A673 (cell line): ENCODE measurements around the gene HLA-G. TPM values are rescaled to one million over a fixed set of nuclear protein-coding genes. Genes with fewer than 3 reads are reported as not detected.

Source experiments
- BruUV-seq: library from RNA; stranded (reverse); fragments of 400-500 nt; replicated peaks from 2 replicates; lab custom pipeline; 2021; lab: Mats Ljungman, UMichigan
- CTCF ChIA-PET: fragments of 300-600 bp; sonication (Branson Sonifier 250); formaldehyde crosslinking; loops from one replicate; lab custom pipeline; 2022; ENCODE audit warnings: antibody characterized with exemption; lab: Charles Lee
- POLR2A ChIA-PET: fragments of 300-600 bp; sonication (Branson Sonifier 250); formaldehyde crosslinking; loops from one replicate; lab custom pipeline; 2022; ENCODE audit warnings: antibody characterized with exemption; ENCODE audit not compliant: low non-redundant PET; lab: Charles Lee
- DNase-seq: peaks from one replicate; pipeline ENCODE4 v3.0.0-alpha.2; 2015; ENCODE audit warnings: low spot score
- H3K27ac ChIP-seq: fragments of 200-600 bp; sonication (generic); 2 replicates; pipeline ENCODE4 v1.5.1; 2016; ENCODE audit warnings: mixed run types, low read depth, mild to moderate bottlenecking, mixed read lengths, antibody characterized with exemption, low read length; ENCODE audit not compliant: poor library complexity, severe bottlenecking
- H3K27me3 ChIP-seq: fragments of 200-600 bp; sonication (generic); replicated peaks from 2 replicates; pipeline ENCODE4 v1.6.1; 2017; ENCODE audit warnings: mixed run types, low read depth, mild to moderate bottlenecking, mixed read lengths, antibody characterized with exemption, low read length; ENCODE audit not compliant: insufficient read depth, poor library complexity
- H3K36me3 ChIP-seq: fragments of 200-600 bp; sonication (generic); 2 replicates; pipeline ENCODE4 v1.6.1; 2016; ENCODE audit warnings: mixed run types, mild to moderate bottlenecking, mixed read lengths, antibody characterized with exemption, low read length; ENCODE audit not compliant: insufficient read depth, poor library complexity, severe bottlenecking
- H3K4me1 ChIP-seq: fragments of 200-600 bp; sonication (generic); 2 replicates; pipeline ENCODE4 v1.6.1; 2017; ENCODE audit warnings: mixed run types, mild to moderate bottlenecking, mixed read lengths, antibody characterized with exemption, low read length; ENCODE audit not compliant: insufficient read depth, poor library complexity, severe bottlenecking
- H3K4me3 ChIP-seq: fragments of 200-600 bp; sonication (generic); 2 replicates; pipeline ENCODE4 v1.5.1; 2016; ENCODE audit warnings: low read depth, mixed run types, mild to moderate bottlenecking, mixed read lengths, low read length; ENCODE audit not compliant: poor library complexity, severe bottlenecking
- H3K9me3 ChIP-seq: fragments of 200-600 bp; sonication (generic); 2 replicates; pipeline ENCODE4 v1.6.1; 2016; ENCODE audit warnings: mixed run types, low read depth, mild to moderate bottlenecking, mixed read lengths, antibody characterized with exemption, low read length; ENCODE audit not compliant: poor library complexity, severe bottlenecking
- EZH2 ChIP-seq: fragments of 200-600 bp; sonication (generic); IDR thresholded peaks from 2 replicates; pipeline ENCODE4 v1.6.1; 2017; ENCODE audit warnings: borderline replicate concordance, low read depth, mild to moderate bottlenecking, mixed read lengths, antibody characterized with exemption, low read length; ENCODE audit not compliant: poor library complexity, severe bottlenecking
- intact Hi-C: fragments of 100-400 bp; cut with micrococcal nuclease; formaldehyde crosslinking; loops from one replicate; pipeline ENCODE4 v1.10.0; 2022; ENCODE audit not compliant: unreplicated experiment
- total RNA-seq: library from RNA; stranded (reverse); gene quantifications from 2 replicates; pipeline ENCODE4 v1.2.3, GENCODE V29; 2021
- TF ChIP-seq, protein P1 (sequence below): fragments of 300-800, 200-600 bp; sonication (generic); conservative IDR thresholded peaks from 2 replicates; pipeline ENCODE4 v1.5.1; 2017; ENCODE audit warnings: low read depth, mild to moderate bottlenecking, antibody characterized with exemption, low read length, moderate library complexity, mixed read lengths

The HLA-G gene
- total RNA-seq, 1 experiment from 2014 or later: not detected

DNA sequence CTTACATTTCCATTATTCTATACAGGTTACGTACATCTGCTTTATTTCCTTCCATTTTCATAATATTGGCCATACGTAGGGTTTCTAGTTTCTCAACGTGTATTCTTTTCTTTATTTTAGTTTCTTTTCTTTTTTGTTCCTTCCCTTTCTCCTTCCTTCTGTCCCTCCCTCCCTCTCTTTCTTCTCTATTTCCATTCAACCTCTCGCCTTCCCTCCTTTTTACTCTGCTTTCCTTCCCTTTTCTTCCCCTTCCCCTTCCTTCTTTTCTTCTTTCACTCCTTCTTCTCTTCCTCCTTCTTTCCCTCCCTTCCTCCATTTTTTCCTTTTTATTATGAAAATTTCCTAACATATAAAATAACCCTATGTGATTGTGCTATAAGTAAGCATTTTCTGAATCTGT, 8.7 kb upstream of the HLA-G start:
- no peak for DNase-seq
- POLR2A ChIA-PET: no interaction called here
- intact Hi-C loops: no loop called here

DNA sequence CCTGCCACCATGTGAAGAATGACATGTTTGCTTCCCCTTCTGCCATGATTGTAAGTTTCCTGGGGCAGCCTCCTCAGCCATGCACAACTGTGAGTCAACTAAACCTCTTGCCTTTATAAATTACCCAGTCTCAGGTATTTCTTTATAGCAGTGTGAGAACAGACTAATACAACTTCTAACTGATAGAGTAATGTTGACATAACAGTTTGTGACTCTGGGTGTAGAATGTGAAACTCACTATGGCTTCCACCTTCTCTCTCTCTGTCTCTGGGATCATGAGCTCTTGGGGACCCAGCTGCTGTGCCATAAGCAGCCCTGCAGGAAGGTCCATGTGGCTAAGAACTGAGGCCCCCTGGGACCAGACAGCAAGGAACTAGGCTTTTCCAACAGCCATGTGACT, 3.5 kb upstream of the HLA-G start:
- ChIA-PET CTCF (no interaction called here), POLR2A (interaction anchor here (0.8 kb wide), 1 partner anchor 288 kb away, joined by 5 read pairs; no protein-coding TSS in a partner anchor)
- Histone ChIP-seq H3K9me3 (no peaks in the 10 kb centered on the region), H3K27ac (no peak overlapping the region), H3K27me3 (peaks cover 23% of the 10 kb centered on the region), H3K4me1 (no peaks in the 10 kb centered on the region), H3K36me3 (no peaks in the 10 kb centered on the region), H3K4me3 (no peak overlapping the region)
- DNase-seq: no peak
- TF ChIP-seq, protein P1, sequence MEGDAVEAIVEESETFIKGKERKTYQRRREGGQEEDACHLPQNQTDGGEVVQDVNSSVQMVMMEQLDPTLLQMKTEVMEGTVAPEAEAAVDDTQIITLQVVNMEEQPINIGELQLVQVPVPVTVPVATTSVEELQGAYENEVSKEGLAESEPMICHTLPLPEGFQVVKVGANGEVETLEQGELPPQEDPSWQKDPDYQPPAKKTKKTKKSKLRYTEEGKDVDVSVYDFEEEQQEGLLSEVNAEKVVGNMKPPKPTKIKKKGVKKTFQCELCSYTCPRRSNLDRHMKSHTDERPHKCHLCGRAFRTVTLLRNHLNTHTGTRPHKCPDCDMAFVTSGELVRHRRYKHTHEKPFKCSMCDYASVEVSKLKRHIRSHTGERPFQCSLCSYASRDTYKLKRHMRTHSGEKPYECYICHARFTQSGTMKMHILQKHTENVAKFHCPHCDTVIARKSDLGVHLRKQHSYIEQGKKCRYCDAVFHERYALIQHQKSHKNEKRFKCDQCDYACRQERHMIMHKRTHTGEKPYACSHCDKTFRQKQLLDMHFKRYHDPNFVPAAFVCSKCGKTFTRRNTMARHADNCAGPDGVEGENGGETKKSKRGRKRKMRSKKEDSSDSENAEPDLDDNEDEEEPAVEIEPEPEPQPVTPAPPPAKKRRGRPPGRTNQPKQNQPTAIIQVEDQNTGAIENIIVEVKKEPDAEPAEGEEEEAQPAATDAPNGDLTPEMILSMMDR: no peak
- no peak for TF ChIP-seq EZH2
- no TSS peak for BruUV-seq
- intact Hi-C loops: no loop called here

More for the DNA sequence above, 8.7 kb upstream of the HLA-G start:
- Histone ChIP-seq H3K4me1 (no peaks in the 10 kb centered on the region), H3K27ac (no peak overlapping the region), H3K36me3 (no peaks in the 10 kb centered on the region), H3K9me3 (no peaks in the 10 kb centered on the region), H3K4me3 (no peak overlapping the region), H3K27me3 (no peaks in the 10 kb centered on the region)
- TF ChIP-seq, protein P1: no peak
- no peak for TF ChIP-seq EZH2
- CTCF ChIA-PET: no interaction called here
- no TSS peak for BruUV-seq

DNA sequence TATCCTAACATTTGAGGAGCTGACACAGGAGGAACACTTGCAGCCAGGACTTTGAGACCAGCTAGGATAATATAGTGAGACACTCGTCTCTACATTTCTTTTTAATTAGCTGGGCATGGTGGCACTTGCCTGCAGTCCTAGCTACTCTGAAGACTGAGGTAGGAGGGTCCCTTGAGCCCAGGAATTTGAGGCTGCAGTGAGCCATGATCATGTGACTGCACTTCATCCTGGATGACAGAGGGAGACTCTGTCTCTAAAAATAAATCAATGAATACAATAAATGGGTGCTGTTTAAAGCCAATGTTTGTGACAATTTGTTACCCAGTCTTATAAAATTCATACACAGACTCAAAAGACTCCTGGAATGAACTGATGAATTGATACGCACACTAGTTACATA, 1.8 kb upstream of the HLA-G start:
- H3K4me3 ChIP-seq: no peak overlapping the region
- no TSS peak for BruUV-seq
- no peak overlapping the region for H3K27ac ChIP-seq
- intact Hi-C loops: no loop called here
- H3K9me3 ChIP-seq: no peaks in the 10 kb centered on the region
- DNase-seq: no peak
- POLR2A ChIA-PET: no interaction called here
- CTCF ChIA-PET: no interaction called here
- no peaks in the 10 kb centered on the region for H3K36me3 ChIP-seq
- no peaks in the 10 kb centered on the region for H3K4me1 ChIP-seq
- H3K27me3 ChIP-seq: peaks cover 23% of the 10 kb centered on the region
- TF ChIP-seq, protein P1: no peak
- no peak for TF ChIP-seq EZH2
